ENCODE data around the gene ZBTB12. TPM values are rescaled to one million over a fixed set of nuclear protein-coding genes. Genes with fewer than 3 reads are reported as not detected.

The ZBTB12 gene
- total RNA-seq, 5 donors from 2014 or later (not counting 1 experiment from before 2014, with no cell fraction given): 1.0 to 3.5 (median 3.1) TPM

GRCh38 chr6:31875877-31876276 is 26.0 kb downstream of the ZBTB12 start:
- POLR2A ChIA-PET: no interaction called here
- H3K27me3 Mint-ChIP-seq: no peaks in the 10 kb centered on the region
- DNase-seq (no peak), ATAC-seq (replicated peaks in 1 of 4) (no peak)
- H3K36me3 Mint-ChIP-seq: peaks cover 10% of the 10 kb centered on the region
- no peak overlapping the region for H3K4me3 ChIP-seq (ENCODE audit: control insufficient read depth in 1 of 2, extremely low read depth in 1 of 2, low read length in 1 of 2)
- peaks cover 7 to 14% of the 10 kb centered on the region in 2 donors for H3K36me3 ChIP-seq (ENCODE audit: control insufficient read depth in 2 of 2, extremely low read depth in 1 of 2, insufficient read depth in 1 of 2, low read length in 1 of 2)
- H3K4me1 Mint-ChIP-seq: peaks cover 0 to 5% (median 2%) of the 10 kb centered on the region in 3 donors
- CTCF ChIA-PET: no interaction called here
- H3K9me3 Mint-ChIP-seq: no peaks in the 10 kb centered on the region
- 38% methylated on average over 2 of the region's 5 CpGs for WGBS (ENCODE audit: insufficient coverage)
- peaks cover 0 to 3% of the 10 kb centered on the region in 2 experiments for H3K27me3 ChIP-seq (replicated peaks in 1 of 2; ENCODE audit: control insufficient read depth in 2 of 2, extremely low read depth in 1 of 2, insufficient read depth in 2 of 2, low read length in 1 of 2)
- H3K4me1 ChIP-seq (ENCODE audit: control insufficient read depth in 1 of 2, extremely low read depth in 1 of 2, insufficient read depth in 2 of 2, low read length in 2 of 2): peaks cover 0 to 5% of the 10 kb centered on the region in 2 experiments
- H3K27ac Mint-ChIP-seq: no peak overlapping the region
- H3K4me3 Mint-ChIP-seq: no peak overlapping the region
- no peaks in the 10 kb centered on the region for H3K9me3 ChIP-seq
- H3K27ac ChIP-seq (ENCODE audit: low read length): no peak overlapping the region

GRCh38 chr6:31874836-31875572 is 26.9 kb downstream of the ZBTB12 start:
- Mint-ChIP-seq H3K27ac (peak overlapping the region in 1 of 2 donors; percentile 25), H3K4me3 (no peak overlapping the region), H3K4me1 (peaks cover 0 to 5% (median 2%) of the 10 kb centered on the region in 3 donors), H3K9me3 (no peaks in the 10 kb centered on the region), H3K27me3 (no peaks in the 10 kb centered on the region), H3K36me3 (peaks cover 7% of the 10 kb centered on the region)
- H3K9me3 ChIP-seq: no peaks in the 10 kb centered on the region
- ChIA-PET CTCF (interaction anchor here (0.5 to 0.6 kb wide), 2 partner anchors 279 to 292 kb away, joined by 3 read pairs; partner anchors contain the start of gene LTB (in 1 of the 2)), POLR2A (interaction anchor here in 1 of 2 donors (0.6 kb wide), 1 partner anchor 26 kb away, joined by 8 read pairs; no protein-coding TSS in a partner anchor)
- peaks cover 0 to 5% of the 10 kb centered on the region in 2 experiments for H3K27me3 ChIP-seq (replicated peaks in 1 of 2; ENCODE audit: control insufficient read depth in 2 of 2, extremely low read depth in 1 of 2, insufficient read depth in 2 of 2, low read length in 1 of 2)
- H3K4me1 ChIP-seq (ENCODE audit: control insufficient read depth in 1 of 2, extremely low read depth in 1 of 2, insufficient read depth in 2 of 2, low read length in 2 of 2): peaks cover 0 to 5% of the 10 kb centered on the region in 2 experiments
- no peak overlapping the region for H3K4me3 ChIP-seq (ENCODE audit: control insufficient read depth in 1 of 2, extremely low read depth in 1 of 2, low read length in 1 of 2)
- DNase-seq: no peak
- no peak overlapping the region for H3K27ac ChIP-seq (ENCODE audit: low read length)
- no peak for ATAC-seq (replicated peaks in 1 of 4)
- 41% methylated on average over 2 of the region's 5 CpGs for WGBS (ENCODE audit: insufficient coverage)
- H3K36me3 ChIP-seq (ENCODE audit: control insufficient read depth in 2 of 2, extremely low read depth in 1 of 2, insufficient read depth in 1 of 2, low read length in 1 of 2): peaks cover 3 to 5% of the 10 kb centered on the region in 2 donors

- H3K27ac ChIP-seq (ENCODE audit: low read length): no peak overlapping the region
- no peaks in the 10 kb centered on the region for H3K36me3 ChIP-seq (ENCODE audit: control insufficient read depth in 2 of 2, extremely low read depth in 1 of 2, insufficient read depth in 1 of 2, low read length in 1 of 2)
- peaks cover 0 to 5% of the 10 kb centered on the region in 2 experiments for H3K4me1 ChIP-seq (ENCODE audit: control insufficient read depth in 1 of 2, extremely low read depth in 1 of 2, insufficient read depth in 2 of 2, low read length in 2 of 2)
- no peak overlapping the region for H3K4me3 ChIP-seq (ENCODE audit: control insufficient read depth in 1 of 2, extremely low read depth in 1 of 2, low read length in 1 of 2)
- CTCF ChIA-PET: interaction anchor here in 1 of 2 donors (0.6 kb wide), 1 partner anchor 292 kb away, joined by 3 read pairs; the partner anchor contains the start of gene LTB
- Mint-ChIP-seq H3K4me3 (no peak overlapping the region), H3K27ac (peak overlapping the region in 1 of 2 donors; percentile 80), H3K27me3 (no peaks in the 10 kb centered on the region), H3K9me3 (no peaks in the 10 kb centered on the region), H3K4me1 (peaks cover 0 to 5% (median 2%) of the 10 kb centered on the region in 3 donors), H3K36me3 (no peaks in the 10 kb centered on the region)
- H3K9me3 ChIP-seq: no peaks in the 10 kb centered on the region
- DNase-seq: no peak
- no CpG with 5 or more reads among the region's 4 CpGs for WGBS (ENCODE audit: insufficient coverage)
- H3K27me3 ChIP-seq (replicated peaks in 1 of 2; ENCODE audit: control insufficient read depth in 2 of 2, extremely low read depth in 1 of 2, insufficient read depth in 2 of 2, low read length in 1 of 2): peaks cover 0 to 9% of the 10 kb centered on the region in 2 experiments
- no peak for ATAC-seq (replicated peaks in 1 of 4)
- POLR2A ChIA-PET: interaction anchor here in 1 of 2 donors (0.6 kb wide), 1 partner anchor 26 kb away, joined by 8 read pairs; no protein-coding TSS in a partner anchor
These were observed 27.7 kb downstream of the ZBTB12 start for GRCh38 chr6:31874084-31874670.

- H3K27ac Mint-ChIP-seq: no peak overlapping the region
- H3K4me3 ChIP-seq (ENCODE audit: control insufficient read depth in 1 of 2, extremely low read depth in 1 of 2, low read length in 1 of 2): no peak overlapping the region
- no peaks in the 10 kb centered on the region for H3K9me3 ChIP-seq
- CTCF ChIA-PET: no interaction called here
- ATAC-seq (replicated peaks in 1 of 4) (no peak), DNase-seq (no peak)
- peaks cover 0 to 5% of the 10 kb centered on the region in 2 experiments for H3K4me1 ChIP-seq (ENCODE audit: control insufficient read depth in 1 of 2, extremely low read depth in 1 of 2, insufficient read depth in 2 of 2, low read length in 2 of 2)
- WGBS (ENCODE audit: insufficient coverage): 71% methylated on average over 7 of the region's 9 CpGs
- H3K9me3 Mint-ChIP-seq: no peaks in the 10 kb centered on the region
- H3K36me3 ChIP-seq (ENCODE audit: control insufficient read depth in 2 of 2, extremely low read depth in 1 of 2, insufficient read depth in 1 of 2, low read length in 1 of 2): no peaks in the 10 kb centered on the region
- POLR2A ChIA-PET: no interaction called here
- H3K27me3 Mint-ChIP-seq: no peaks in the 10 kb centered on the region
- no peak overlapping the region for H3K4me3 Mint-ChIP-seq
- no peaks in the 10 kb centered on the region for H3K36me3 Mint-ChIP-seq
- H3K27ac ChIP-seq (ENCODE audit: low read length): no peak overlapping the region
- H3K4me1 Mint-ChIP-seq: peaks cover 0 to 5% (median 2%) of the 10 kb centered on the region in 3 donors
- H3K27me3 ChIP-seq (replicated peaks in 1 of 2; ENCODE audit: control insufficient read depth in 2 of 2, extremely low read depth in 1 of 2, insufficient read depth in 2 of 2, low read length in 1 of 2): peaks cover 0 to 10% of the 10 kb centered on the region in 2 experiments
These were observed 30.7 kb downstream of the ZBTB12 start for GRCh38 chr6:31871046-31871659.

- WGBS (ENCODE audit: insufficient coverage): 89% methylated on average over 15 of the region's 16 CpGs
- H3K27me3 Mint-ChIP-seq: no peaks in the 10 kb centered on the region
- H3K4me3 Mint-ChIP-seq: no peak overlapping the region
- Histone ChIP-seq H3K27ac (ENCODE audit: low read length) (no peak overlapping the region), H3K4me1 (ENCODE audit: control insufficient read depth in 1 of 2, extremely low read depth in 1 of 2, insufficient read depth in 2 of 2, low read length in 2 of 2) (peaks cover 0 to 5% of the 10 kb centered on the region in 2 experiments), H3K27me3 (replicated peaks in 1 of 2; ENCODE audit: control insufficient read depth in 2 of 2, extremely low read depth in 1 of 2, insufficient read depth in 2 of 2, low read length in 1 of 2) (peaks cover 0 to 15% of the 10 kb centered on the region in 2 experiments), H3K36me3 (ENCODE audit: control insufficient read depth in 2 of 2, extremely low read depth in 1 of 2, insufficient read depth in 1 of 2, low read length in 1 of 2) (no peaks in the 10 kb centered on the region), H3K9me3 (no peaks in the 10 kb centered on the region), H3K4me3 (ENCODE audit: control insufficient read depth in 1 of 2, extremely low read depth in 1 of 2, low read length in 1 of 2) (no peak overlapping the region)
- H3K4me1 Mint-ChIP-seq: peaks cover 0 to 5% (median 2%) of the 10 kb centered on the region in 3 donors
- ATAC-seq (replicated peaks in 1 of 4): no peak
- ChIA-PET CTCF (no interaction called here), POLR2A (no interaction called here)
- DNase-seq: no peak
- H3K27ac Mint-ChIP-seq: no peak overlapping the region
- no peaks in the 10 kb centered on the region for H3K9me3 Mint-ChIP-seq
- no peaks in the 10 kb centered on the region for H3K36me3 Mint-ChIP-seq
These were observed 31.4 kb downstream of the ZBTB12 start for GRCh38 chr6:31870385-31870921.

- Histone ChIP-seq H3K36me3 (ENCODE audit: control insufficient read depth in 2 of 2, extremely low read depth in 1 of 2, insufficient read depth in 1 of 2, low read length in 1 of 2) (no peaks in the 10 kb centered on the region), H3K9me3 (no peaks in the 10 kb centered on the region), H3K4me1 (ENCODE audit: control insufficient read depth in 1 of 2, extremely low read depth in 1 of 2, insufficient read depth in 2 of 2, low read length in 2 of 2) (peaks cover 0 to 8% of the 10 kb centered on the region in 2 experiments), H3K27ac (ENCODE audit: low read length) (no peak overlapping the region), H3K27me3 (replicated peaks in 1 of 2; ENCODE audit: control insufficient read depth in 2 of 2, extremely low read depth in 1 of 2, insufficient read depth in 2 of 2, low read length in 1 of 2) (peaks cover 0 to 18% of the 10 kb centered on the region in 2 experiments), H3K4me3 (ENCODE audit: control insufficient read depth in 1 of 2, extremely low read depth in 1 of 2, low read length in 1 of 2) (no peak overlapping the region)
- Mint-ChIP-seq H3K4me1 (peaks cover 1 to 7% (median 4%) of the 10 kb centered on the region in 3 donors), H3K9me3 (no peaks in the 10 kb centered on the region), H3K36me3 (no peaks in the 10 kb centered on the region), H3K27ac (no peak overlapping the region), H3K27me3 (no peaks in the 10 kb centered on the region), H3K4me3 (no peak overlapping the region)
- POLR2A ChIA-PET: no interaction called here
- 60% methylated on average over 2 of the region's 8 CpGs for WGBS (ENCODE audit: insufficient coverage)
- DNase-seq: no peak
- CTCF ChIA-PET: interaction anchor here in 1 of 2 donors (0.7 kb wide), 1 partner anchor 31 kb away, joined by 5 read pairs; no protein-coding TSS in a partner anchor
- ATAC-seq (replicated peaks in 1 of 4): no peak
These were observed 32.5 kb downstream of the ZBTB12 start for GRCh38 chr6:31869343-31869742.

Data from T-cell (primary cell).